ENCODE data around the gene RAPH1.

Gene RAPH1

DNA sequence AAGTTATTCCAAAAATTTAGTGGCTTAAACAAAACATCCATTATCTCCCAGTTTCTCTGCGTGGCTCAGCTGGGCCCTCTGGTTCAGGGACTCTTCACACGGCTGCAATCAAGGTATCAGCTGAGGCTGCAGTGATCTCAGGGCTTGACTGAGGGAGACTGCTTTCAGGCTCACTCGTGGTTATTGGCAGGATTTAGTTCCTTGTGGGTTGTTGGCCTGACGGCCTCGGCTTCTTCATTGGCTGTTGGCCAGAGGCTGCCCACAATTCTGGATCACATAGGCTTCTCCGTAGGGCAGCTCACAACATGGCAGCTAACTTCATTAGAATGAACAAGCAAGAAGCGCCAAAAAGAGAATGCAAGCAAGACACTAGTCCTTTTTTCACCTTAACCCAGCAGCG lies 116.8 kb downstream of the RAPH1 start:
- DNase-seq: no peak
- H3K4me3 ChIP-seq (ENCODE audit: insufficient read depth, low read depth, low read length, poor library complexity, severe bottlenecking): no peak overlapping the region
- no peaks in the 10 kb centered on the region for H3K27me3 ChIP-seq (replicated peaks; ENCODE audit: control insufficient read depth, insufficient read depth, low read length, poor library complexity, severe bottlenecking)
- no peak overlapping the region for H3K27ac ChIP-seq (ENCODE audit: insufficient read depth, low read length, poor library complexity, severe bottlenecking)
- H3K36me3 ChIP-seq (ENCODE audit: control insufficient read depth, insufficient read depth, low read length): peaks cover 21% of the 10 kb centered on the region
- H3K9me3 ChIP-seq (ENCODE audit: control insufficient read depth, low read length): no peaks in the 10 kb centered on the region
- no peaks in the 10 kb centered on the region for H3K4me1 ChIP-seq (ENCODE audit: control insufficient read depth, insufficient read depth, low read length, poor library complexity, severe bottlenecking)

DNA sequence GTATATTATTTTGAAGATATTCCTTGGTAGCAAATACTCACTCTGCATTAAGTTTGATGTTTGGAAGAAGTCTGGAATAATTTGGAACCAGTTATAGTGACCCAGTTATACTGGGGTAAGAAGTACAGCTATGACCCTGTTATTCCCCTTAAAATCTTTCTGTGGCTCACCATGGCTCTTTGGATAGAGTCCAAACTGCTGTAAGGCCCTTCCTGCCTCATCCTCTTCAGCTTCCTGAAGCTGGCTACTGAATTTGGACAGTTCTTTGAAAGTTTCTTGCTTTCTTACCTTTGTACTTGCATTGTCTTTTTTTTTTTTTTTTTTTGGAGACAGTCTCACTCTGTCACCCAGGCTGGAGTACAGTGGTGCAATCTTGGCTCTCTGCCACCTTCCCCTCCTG lies 121.3 kb downstream of the RAPH1 start:
- Histone ChIP-seq H3K27me3 (replicated peaks; ENCODE audit: control insufficient read depth, insufficient read depth, low read length, poor library complexity, severe bottlenecking) (no peaks in the 10 kb centered on the region), H3K4me3 (ENCODE audit: insufficient read depth, low read depth, low read length, poor library complexity, severe bottlenecking) (no peak overlapping the region), H3K27ac (ENCODE audit: insufficient read depth, low read length, poor library complexity, severe bottlenecking) (no peak overlapping the region), H3K9me3 (ENCODE audit: control insufficient read depth, low read length) (no peaks in the 10 kb centered on the region), H3K36me3 (ENCODE audit: control insufficient read depth, insufficient read depth, low read length) (peaks cover 21% of the 10 kb centered on the region), H3K4me1 (ENCODE audit: control insufficient read depth, insufficient read depth, low read length, poor library complexity, severe bottlenecking) (no peaks in the 10 kb centered on the region)
- no peak for DNase-seq

DNA sequence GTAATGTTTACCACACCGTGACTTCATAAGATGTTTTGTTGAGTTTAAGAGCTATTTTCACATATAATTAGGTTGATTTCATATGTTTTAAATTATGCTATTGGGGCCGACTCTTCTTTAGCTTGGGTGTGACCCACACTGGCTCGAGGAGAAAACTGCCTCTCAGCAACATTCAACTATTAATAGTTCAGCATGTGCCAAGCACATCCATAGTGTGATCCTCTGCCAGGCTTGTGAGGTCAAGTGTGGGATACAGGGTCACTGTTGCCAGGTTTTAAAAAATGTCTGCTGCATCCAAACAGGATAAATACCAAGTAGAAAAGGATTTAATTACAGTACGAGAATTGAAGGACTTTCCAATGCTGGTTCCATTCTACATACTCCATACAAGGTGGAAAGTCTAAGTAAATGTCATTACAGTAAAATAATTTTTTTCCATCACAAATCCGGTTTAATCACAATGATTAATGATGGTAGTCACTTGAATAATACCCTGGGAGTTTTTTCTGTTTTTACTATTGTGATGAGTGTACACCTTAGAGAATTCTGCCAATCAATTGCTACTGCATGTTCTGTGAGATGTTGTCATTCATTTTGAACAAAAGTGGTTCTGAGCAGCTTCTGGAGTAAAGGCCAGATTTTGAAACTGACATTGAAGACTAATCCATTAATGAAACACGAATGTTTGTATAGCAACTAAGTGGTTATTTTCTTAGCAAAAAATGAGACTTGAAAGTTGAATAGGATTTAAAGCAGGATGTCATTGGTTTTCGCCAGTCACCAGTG lies 122.4 kb downstream of the RAPH1 start:
- no peaks in the 10 kb centered on the region for H3K9me3 ChIP-seq (ENCODE audit: control insufficient read depth, low read length)
- H3K27me3 ChIP-seq (replicated peaks; ENCODE audit: control insufficient read depth, insufficient read depth, low read length, poor library complexity, severe bottlenecking): no peaks in the 10 kb centered on the region
- peaks cover 11% of the 10 kb centered on the region for H3K36me3 ChIP-seq (ENCODE audit: control insufficient read depth, insufficient read depth, low read length)
- no peaks in the 10 kb centered on the region for H3K4me1 ChIP-seq (ENCODE audit: control insufficient read depth, insufficient read depth, low read length, poor library complexity, severe bottlenecking)
- DNase-seq: no peak
- H3K4me3 ChIP-seq (ENCODE audit: insufficient read depth, low read depth, low read length, poor library complexity, severe bottlenecking): no peak overlapping the region
- H3K27ac ChIP-seq (ENCODE audit: insufficient read depth, low read length, poor library complexity, severe bottlenecking): no peak overlapping the region

DNA sequence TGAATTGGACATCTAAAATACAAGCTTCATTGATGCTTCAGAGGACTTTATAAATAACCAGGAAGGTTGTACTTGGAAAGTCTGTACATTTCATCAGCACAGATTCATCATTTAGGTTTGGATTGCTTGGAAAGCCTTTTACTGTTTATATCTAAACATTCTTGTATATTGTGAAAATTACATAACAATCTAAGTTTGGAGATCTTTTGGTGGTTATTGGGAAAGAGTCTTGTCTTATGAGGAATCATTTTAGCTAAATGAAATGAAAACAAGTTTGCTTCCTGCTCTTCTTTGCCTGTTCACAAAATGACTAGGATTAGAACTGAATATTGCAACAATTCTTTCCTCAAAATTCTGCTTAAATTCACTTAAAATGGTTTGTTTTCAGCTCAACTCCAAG lies 127.6 kb downstream of the RAPH1 start:
- Histone ChIP-seq H3K4me3 (ENCODE audit: insufficient read depth, low read depth, low read length, poor library complexity, severe bottlenecking) (no peak overlapping the region), H3K4me1 (ENCODE audit: control insufficient read depth, insufficient read depth, low read length, poor library complexity, severe bottlenecking) (no peaks in the 10 kb centered on the region), H3K36me3 (ENCODE audit: control insufficient read depth, insufficient read depth, low read length) (no peaks in the 10 kb centered on the region), H3K27ac (ENCODE audit: insufficient read depth, low read length, poor library complexity, severe bottlenecking) (no peak overlapping the region), H3K9me3 (ENCODE audit: control insufficient read depth, low read length) (no peaks in the 10 kb centered on the region), H3K27me3 (replicated peaks; ENCODE audit: control insufficient read depth, insufficient read depth, low read length, poor library complexity, severe bottlenecking) (no peaks in the 10 kb centered on the region)
- DNase-seq: no peak

DNA sequence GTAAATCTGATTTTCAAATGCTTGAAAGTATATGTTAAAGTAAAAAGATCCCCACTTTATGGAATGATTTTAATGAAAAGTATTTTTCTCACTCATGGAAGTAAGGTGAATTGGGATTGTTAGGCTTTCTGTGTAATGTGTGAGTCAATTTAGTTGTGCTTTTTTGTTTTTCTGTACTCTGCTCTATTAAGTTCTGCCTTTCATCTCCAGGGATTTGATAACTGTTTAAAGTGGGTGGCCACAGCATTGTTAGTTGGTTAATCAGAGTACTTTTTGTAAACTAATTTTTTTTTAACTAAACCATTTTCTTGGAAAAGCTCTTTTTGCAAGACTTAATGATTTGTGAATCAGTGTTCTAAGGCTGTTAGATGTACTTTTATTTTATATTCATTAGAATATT lies 130.1 kb downstream of the RAPH1 start:
- no peaks in the 10 kb centered on the region for H3K9me3 ChIP-seq (ENCODE audit: control insufficient read depth, low read length)
- no peak for DNase-seq
- H3K4me1 ChIP-seq (ENCODE audit: control insufficient read depth, insufficient read depth, low read length, poor library complexity, severe bottlenecking): no peaks in the 10 kb centered on the region
- H3K4me3 ChIP-seq (ENCODE audit: insufficient read depth, low read depth, low read length, poor library complexity, severe bottlenecking): no peak overlapping the region
- no peaks in the 10 kb centered on the region for H3K36me3 ChIP-seq (ENCODE audit: control insufficient read depth, insufficient read depth, low read length)
- H3K27me3 ChIP-seq (replicated peaks; ENCODE audit: control insufficient read depth, insufficient read depth, low read length, poor library complexity, severe bottlenecking): no peaks in the 10 kb centered on the region
- H3K27ac ChIP-seq (ENCODE audit: insufficient read depth, low read length, poor library complexity, severe bottlenecking): no peak overlapping the region

DNA sequence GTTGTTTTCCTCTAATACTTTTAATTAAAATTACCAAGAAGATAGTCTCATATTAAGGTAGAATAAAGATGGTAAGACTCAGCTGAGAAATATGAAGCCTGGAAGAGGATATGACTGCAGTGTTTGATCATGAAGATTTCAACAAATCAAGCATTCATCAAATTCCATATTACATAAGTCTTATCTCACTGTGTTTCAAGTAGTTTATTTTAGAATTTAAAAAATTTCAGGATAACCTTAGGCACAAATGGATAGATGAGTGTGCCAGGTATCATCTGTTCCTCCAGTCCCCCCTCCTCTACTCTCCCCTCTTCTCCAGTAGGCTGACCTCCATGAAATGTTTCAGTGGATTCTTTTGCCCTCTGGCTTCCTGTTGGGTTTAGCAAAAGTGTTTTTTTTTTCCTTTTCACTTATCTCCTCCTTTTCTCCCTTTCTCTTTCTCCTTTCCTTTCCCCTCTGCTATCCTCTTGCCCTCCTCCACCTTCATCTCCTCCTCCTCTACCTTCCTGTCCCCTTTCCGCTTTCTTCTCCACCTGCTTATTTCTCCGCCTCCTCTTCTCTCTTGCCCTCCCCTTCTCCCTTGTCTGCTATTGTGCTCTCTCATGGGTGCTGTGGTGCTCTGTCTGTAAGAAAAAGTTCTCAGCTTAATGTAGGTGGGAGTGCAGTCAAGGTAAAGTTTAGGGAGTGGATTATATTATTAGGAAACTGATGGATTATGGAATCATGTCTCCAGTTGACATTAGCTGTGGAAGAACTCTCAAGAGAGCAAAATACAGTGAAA lies 134.1 kb downstream of the RAPH1 start:
- DNase-seq: no peak
- no peak overlapping the region for H3K27ac ChIP-seq (ENCODE audit: insufficient read depth, low read length, poor library complexity, severe bottlenecking)
- H3K4me3 ChIP-seq (ENCODE audit: insufficient read depth, low read depth, low read length, poor library complexity, severe bottlenecking): no peak overlapping the region
- H3K4me1 ChIP-seq (ENCODE audit: control insufficient read depth, insufficient read depth, low read length, poor library complexity, severe bottlenecking): no peaks in the 10 kb centered on the region
- H3K27me3 ChIP-seq (replicated peaks; ENCODE audit: control insufficient read depth, insufficient read depth, low read length, poor library complexity, severe bottlenecking): no peaks in the 10 kb centered on the region
- no peaks in the 10 kb centered on the region for H3K9me3 ChIP-seq (ENCODE audit: control insufficient read depth, low read length)
- no peaks in the 10 kb centered on the region for H3K36me3 ChIP-seq (ENCODE audit: control insufficient read depth, insufficient read depth, low read length)

DNA sequence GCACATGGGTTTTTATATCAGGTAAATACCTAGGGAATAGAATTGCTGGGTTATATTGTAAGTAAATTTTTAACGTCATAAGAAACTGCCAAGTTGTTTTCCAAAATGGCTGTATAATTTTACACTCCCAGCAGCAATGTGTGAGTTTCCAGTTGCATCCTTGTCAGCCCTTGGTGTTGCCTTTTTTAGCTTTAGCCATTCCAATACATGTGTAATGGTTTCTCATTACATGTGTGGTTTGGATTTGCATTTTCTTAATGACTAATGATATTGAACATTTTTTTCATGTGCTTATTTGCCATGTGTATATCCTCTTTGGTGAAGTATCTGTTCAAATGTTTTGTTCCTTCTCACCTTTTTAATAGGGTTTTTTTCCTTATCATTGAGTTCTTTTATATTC lies 136.1 kb downstream of the RAPH1 start:
- Histone ChIP-seq H3K9me3 (ENCODE audit: control insufficient read depth, low read length) (no peaks in the 10 kb centered on the region), H3K4me1 (ENCODE audit: control insufficient read depth, insufficient read depth, low read length, poor library complexity, severe bottlenecking) (no peaks in the 10 kb centered on the region), H3K27me3 (replicated peaks; ENCODE audit: control insufficient read depth, insufficient read depth, low read length, poor library complexity, severe bottlenecking) (no peaks in the 10 kb centered on the region), H3K27ac (ENCODE audit: insufficient read depth, low read length, poor library complexity, severe bottlenecking) (no peak overlapping the region), H3K4me3 (ENCODE audit: insufficient read depth, low read depth, low read length, poor library complexity, severe bottlenecking) (no peak overlapping the region), H3K36me3 (ENCODE audit: control insufficient read depth, insufficient read depth, low read length) (no peaks in the 10 kb centered on the region)
- DNase-seq: no peak

DNA sequence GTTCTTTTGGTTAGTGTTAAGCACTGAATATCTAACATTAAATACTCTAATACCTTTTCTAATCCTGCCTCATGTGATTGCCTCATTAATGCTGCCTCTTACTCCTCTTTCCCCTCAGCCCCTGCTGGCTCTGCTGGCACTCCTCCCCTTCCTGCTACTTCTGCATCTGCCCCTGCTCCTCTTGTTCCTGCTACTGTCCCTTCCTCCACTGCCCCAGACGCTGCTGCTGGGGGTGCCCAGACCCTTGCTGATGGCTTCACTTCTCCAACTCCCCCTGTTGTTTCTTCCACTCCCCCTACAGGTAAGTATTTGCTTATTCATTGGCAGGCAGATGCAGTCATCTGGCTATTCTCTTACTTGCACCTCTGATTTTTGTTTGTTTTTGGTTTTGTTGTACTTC lies 138.4 kb downstream of the RAPH1 start:
- no peak overlapping the region for H3K4me3 ChIP-seq (ENCODE audit: insufficient read depth, low read depth, low read length, poor library complexity, severe bottlenecking)
- H3K27me3 ChIP-seq (replicated peaks; ENCODE audit: control insufficient read depth, insufficient read depth, low read length, poor library complexity, severe bottlenecking): no peaks in the 10 kb centered on the region
- no peak overlapping the region for H3K27ac ChIP-seq (ENCODE audit: insufficient read depth, low read length, poor library complexity, severe bottlenecking)
- H3K36me3 ChIP-seq (ENCODE audit: control insufficient read depth, insufficient read depth, low read length): no peaks in the 10 kb centered on the region
- no peaks in the 10 kb centered on the region for H3K4me1 ChIP-seq (ENCODE audit: control insufficient read depth, insufficient read depth, low read length, poor library complexity, severe bottlenecking)
- DNase-seq: no peak
- H3K9me3 ChIP-seq (ENCODE audit: control insufficient read depth, low read length): no peaks in the 10 kb centered on the region

DNA sequence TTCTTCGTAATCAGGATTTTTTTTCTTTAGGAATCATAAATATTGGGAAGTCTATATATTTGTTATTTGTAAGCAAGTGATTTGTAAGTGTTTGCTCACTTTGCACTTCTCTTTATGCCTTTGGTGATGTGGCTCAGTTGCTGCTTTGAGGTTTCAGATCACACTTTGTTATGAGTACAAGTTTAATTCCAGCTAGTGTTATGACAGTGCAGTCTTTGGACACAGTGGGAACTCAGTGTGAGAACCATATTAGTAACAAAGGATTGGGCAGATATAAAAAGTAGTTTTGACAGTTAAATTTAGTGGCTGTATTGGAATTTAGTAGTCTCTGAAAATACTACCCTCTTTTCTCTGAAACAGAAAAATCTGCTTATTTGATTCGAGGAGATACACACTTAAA lies 139.2 kb downstream of the RAPH1 start:
- no peak for DNase-seq
- Histone ChIP-seq H3K9me3 (ENCODE audit: control insufficient read depth, low read length) (no peaks in the 10 kb centered on the region), H3K27me3 (replicated peaks; ENCODE audit: control insufficient read depth, insufficient read depth, low read length, poor library complexity, severe bottlenecking) (no peaks in the 10 kb centered on the region), H3K4me1 (ENCODE audit: control insufficient read depth, insufficient read depth, low read length, poor library complexity, severe bottlenecking) (no peaks in the 10 kb centered on the region), H3K4me3 (ENCODE audit: insufficient read depth, low read depth, low read length, poor library complexity, severe bottlenecking) (no peak overlapping the region), H3K36me3 (ENCODE audit: control insufficient read depth, insufficient read depth, low read length) (no peaks in the 10 kb centered on the region), H3K27ac (ENCODE audit: insufficient read depth, low read length, poor library complexity, severe bottlenecking) (no peak overlapping the region)

DNA sequence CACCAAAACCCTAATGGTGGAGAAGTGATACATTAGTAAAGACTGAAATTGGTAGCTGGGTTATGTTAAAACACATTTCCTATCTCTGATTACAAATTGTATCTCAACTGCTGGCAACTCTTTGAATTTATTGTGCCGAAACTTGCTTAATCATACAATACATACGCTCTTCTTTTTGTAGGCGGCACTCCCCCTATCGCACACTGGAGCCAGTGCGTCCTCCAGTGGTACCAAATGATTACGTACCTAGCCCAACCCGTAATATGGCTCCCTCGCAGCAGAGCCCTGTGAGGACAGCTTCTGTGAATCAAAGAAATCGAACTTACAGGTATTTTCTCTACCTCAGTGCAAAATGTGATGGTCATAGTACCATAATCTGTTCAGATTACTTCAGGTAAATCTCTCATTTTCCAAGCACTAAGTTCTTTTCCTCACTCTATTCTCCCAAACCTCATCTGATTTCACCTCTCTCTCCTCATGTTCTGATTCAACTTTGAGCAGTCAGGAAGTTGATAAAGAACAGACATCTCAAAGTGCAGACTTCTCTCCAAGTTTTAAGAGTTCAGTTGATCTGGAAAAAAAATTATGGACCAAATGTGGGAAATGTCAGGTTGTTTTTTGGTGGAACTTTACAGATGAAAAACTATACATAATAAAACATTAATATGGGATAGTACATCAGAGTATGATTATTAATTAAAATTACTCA lies 140.4 kb downstream of the RAPH1 start:
- Histone ChIP-seq H3K4me3 (ENCODE audit: insufficient read depth, low read depth, low read length, poor library complexity, severe bottlenecking) (no peak overlapping the region), H3K36me3 (ENCODE audit: control insufficient read depth, insufficient read depth, low read length) (no peaks in the 10 kb centered on the region), H3K27me3 (replicated peaks; ENCODE audit: control insufficient read depth, insufficient read depth, low read length, poor library complexity, severe bottlenecking) (no peaks in the 10 kb centered on the region), H3K4me1 (ENCODE audit: control insufficient read depth, insufficient read depth, low read length, poor library complexity, severe bottlenecking) (no peaks in the 10 kb centered on the region), H3K27ac (ENCODE audit: insufficient read depth, low read length, poor library complexity, severe bottlenecking) (no peak overlapping the region), H3K9me3 (ENCODE audit: control insufficient read depth, low read length) (no peaks in the 10 kb centered on the region)
- DNase-seq: no peak
